ENCODE data around the gene RING1.
A peak's percentile ranks its signal among the peaks of the same experiment; 100 is the strongest.

RING1 gene

GRCh38 chr6:33208091-33208967 lies at the start of gene RING1:
TSS of gene RING1 (plus strand) at chr6:33208500. CDS start at chr6:33208823, 323 bp downstream.
- peak; percentile 81 for DNase-seq

GRCh38 chr6:33160096-33160495 lies 48.2 kb upstream of the RING1 start:
- no peak for DNase-seq

DNA sequence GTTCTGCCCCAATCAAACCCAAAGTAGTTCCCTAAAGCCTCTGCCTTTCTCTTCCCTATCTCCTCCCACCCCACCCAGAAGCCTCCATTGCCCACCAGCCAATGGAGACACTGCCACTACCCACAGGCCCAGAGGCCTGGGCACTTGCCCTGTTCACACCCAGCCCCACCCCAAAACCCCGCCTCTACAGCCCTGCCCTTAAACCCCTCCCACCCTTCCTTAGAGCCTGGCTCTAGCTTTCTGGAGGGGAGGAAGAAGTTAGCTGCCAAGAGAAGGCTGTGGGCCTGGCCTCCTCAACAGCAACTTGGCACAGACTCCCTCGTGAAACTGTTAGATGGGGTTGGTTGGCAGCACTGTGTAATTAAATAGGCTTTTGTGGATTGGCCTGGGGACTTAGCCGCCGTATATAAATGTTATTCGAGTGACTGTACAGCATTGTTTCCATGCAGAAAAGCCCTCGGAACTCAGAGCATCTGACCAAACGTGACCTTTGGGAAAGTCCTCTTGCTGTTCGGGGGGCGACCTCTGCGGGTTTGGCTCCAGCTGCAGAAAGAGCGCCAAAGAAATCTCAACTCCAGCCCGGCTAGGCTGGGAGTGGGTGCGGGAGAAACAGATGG lies 47.5 kb upstream of the RING1 start:
- DNase-seq, result no peak

DNA sequence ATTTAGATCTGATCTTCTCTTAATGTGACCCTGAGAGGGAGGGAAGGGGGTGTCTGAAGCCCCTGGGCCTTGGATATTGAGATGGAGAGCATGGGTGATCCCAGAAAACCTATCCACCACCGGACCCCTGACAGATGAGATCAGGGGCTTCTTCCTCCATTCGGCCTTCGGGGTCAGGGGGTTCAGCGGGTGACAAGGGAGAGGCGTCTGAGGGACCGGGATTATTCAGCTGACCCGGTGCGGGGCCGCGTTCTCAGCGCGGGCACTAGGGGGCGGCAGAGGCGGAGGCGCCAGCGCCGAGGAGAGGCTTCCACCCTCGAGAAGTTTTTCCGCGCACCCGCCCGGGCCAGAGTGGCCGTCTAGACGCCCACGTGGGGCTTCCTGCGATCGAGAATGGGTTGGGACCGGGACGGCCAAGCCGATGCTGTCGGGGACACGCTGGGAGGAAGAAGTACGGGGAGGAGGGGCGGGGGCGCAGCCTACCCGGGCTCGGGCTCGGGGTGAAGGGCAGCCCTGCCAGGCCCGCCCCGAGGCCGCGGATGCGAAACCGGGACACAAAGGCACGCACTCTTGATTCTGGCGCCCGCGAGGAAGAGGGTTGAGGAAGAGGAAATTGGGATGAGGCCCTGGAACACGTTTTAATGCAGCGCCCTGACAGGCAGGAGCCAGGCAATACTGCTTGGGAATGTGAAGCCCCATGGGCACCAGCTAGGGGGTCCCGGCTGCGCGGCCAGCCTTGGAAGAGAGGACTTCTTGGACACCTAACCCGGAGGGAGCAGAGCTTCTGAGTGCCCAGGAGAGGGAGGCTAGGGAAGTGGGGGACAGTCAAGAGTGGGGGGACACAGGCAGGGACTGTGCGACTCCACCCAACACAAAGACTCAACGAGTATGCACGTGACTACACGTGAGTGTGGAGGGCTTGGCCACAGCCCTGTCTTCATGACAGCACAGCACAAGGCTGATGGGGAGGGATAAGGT lies 46.7 kb upstream of the RING1 start:
- DNase-seq, result peak; percentile 54

DNA sequence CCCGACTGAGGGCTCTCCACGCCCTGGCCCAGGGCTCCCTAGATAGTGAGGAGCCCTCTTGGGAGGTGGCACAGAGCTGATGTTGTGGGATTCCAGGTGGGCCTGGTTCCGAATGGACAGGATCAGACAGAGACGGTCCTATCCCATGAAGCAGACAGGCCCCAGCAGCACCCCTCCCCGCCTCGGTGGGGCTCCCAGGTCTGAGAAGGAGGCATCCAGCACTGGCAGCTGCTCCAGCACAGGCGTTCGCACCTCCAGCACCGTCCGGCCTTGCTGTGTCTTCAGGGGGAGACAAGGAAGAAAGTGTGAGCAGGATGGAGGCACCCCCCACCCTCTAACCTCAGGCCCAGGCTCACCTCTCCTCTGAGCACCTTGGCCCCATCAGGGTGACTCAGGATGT lies 44.8 kb upstream of the RING1 start:
- DNase-seq, result no peak

DNA sequence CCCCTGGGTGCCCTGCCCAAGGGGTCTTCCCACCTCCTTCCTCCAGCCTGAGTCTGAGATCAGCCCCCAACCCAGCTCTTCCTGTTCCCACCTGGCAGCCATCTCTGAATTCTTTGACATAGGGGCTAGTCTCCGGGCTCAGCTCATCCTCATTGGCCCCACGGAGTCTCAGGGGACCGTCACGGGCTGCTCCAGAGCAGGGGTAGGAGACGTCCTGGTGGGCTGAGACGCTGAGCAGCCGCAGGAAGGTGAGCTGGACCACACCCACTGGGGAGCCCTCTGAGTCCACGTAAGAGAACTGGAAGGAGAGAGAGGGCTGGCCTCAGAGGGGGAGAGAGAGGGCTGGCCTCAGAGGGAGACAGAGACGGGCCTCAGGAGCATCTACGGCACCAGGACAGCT lies 44.1 kb upstream of the RING1 start:
- no peak for DNase-seq

GRCh38 chr6:33164665-33165373 lies 43.5 kb upstream of the RING1 start:
- no peak for DNase-seq

DNA sequence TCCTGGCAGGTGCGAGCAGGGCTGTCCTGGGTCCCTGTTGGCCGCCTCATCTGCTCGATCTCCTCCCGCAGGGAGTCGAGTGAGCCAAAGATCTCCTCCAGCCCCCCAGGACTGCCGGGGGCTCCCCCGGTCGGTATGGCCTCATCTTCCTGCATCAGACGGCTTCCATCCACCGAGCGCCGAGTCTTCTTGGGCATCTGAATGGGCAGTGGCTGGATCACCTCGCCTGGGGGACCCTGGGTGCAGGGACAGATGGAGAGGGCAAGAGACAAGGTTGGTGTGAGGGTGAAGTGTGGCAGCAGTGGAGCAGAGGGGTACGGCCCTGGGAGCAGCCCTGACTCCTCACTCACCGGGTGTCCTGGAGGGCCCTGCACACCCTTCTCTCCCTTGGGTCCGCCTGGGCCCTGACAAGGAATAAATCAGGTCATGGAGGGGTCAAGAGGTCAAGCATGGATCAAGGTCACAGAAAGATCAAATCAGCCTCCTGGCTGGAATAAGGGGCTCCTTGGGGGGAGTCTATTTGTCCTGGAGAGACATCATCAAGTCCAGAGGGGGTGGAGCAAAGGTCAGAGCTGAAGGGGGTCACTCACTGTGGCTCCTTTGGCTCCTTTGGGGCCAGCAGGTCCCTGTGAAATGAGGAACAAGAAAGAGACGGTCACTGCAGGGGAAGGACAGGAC lies 42.6 kb upstream of the RING1 start:
- DNase-seq, result no peak

GRCh38 chr6:33166363-33166762 lies 41.9 kb upstream of the RING1 start:
- no peak for DNase-seq

DNA sequence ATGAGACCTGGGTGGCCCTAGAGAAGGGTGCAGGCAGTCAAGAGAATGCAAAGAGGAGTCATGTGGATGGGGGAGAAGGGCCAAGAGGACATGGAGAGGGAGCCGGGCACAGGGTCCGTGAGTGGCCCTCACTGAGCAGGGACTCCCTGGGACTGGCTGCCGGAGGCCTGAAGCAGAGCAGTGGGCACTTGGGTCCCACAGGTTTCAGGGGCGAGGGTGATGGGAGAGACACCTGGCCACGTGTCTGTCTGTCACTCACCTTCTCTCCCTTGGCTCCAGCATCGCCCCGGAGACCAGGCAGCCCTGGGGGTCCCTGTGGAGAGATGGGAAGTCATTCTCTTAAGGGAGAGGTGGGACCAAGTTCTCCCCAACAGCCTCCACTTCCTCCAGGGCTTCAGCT lies 41.5 kb upstream of the RING1 start:
- no peak for DNase-seq

- no peak for DNase-seq
Observed at GRCh38 chr6:33167374-33168283, 40.7 kb upstream of the RING1 start.

DNA sequence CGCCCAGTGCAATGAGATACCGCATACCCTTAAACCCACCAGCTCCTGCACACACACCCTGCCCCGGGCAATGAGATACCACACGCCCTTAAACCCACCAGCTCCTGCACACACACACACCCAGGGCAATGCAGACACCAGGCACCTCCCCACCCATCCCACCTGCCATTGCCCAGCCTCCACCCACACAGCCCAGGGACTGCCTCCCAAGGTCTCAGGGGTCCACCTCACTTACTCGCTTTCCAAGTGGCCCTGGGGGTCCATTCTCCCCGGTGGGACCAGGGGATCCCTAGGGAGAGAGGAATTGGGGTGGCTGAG lies 40.1 kb upstream of the RING1 start:
- DNase-seq, result no peak

- DNase-seq, result no peak
Observed at GRCh38 chr6:33168639-33169038, 39.7 kb upstream of the RING1 start.

DNA sequence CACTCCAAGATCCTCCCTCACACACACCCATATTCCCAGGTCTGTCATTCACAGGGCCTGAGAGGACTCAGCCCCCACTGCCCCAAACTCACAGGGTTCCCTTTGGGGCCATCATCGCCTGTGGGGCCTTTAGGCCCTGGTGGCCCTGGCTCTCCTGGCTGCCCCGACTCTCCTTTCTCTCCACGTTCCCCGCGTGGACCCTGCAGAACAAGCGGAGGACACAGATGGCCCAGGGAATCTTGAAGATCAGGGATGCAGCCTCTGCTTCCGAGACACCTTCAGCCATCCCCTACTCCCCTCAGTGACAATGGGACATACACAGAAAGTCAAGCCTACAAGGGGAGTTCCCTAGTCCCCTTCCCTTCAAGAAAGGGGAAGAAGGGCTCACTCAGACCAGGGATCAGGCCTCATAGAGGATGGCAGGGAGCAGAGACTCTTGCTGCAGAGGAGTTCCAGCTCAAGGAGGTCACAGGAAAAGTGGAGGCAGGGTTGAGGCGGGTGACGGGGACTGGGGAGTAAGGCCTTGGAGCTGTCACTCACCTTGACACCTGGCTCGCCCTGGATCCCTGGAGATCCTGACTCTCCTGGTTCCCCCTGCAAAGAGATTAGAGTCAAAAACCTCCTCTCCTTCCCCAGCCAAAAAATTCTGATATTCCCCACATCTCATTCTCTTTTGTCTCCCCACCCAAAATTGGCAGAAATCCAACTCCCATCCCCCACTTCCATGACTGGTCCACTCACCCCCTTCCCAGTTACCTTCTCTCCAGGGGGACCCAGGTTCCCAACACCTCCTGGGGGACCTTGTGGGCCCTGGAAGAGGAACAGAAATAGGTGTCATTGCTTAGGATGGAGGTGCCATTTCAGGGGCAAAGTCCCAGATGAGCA lies 38.8 kb upstream of the RING1 start:
- no peak for DNase-seq

GRCh38 chr6:33170176-33171015 lies 37.9 kb upstream of the RING1 start:
- no peak for DNase-seq

GRCh38 chr6:33171016-33171879 lies 37.1 kb upstream of the RING1 start:
- no peak for DNase-seq

DNA sequence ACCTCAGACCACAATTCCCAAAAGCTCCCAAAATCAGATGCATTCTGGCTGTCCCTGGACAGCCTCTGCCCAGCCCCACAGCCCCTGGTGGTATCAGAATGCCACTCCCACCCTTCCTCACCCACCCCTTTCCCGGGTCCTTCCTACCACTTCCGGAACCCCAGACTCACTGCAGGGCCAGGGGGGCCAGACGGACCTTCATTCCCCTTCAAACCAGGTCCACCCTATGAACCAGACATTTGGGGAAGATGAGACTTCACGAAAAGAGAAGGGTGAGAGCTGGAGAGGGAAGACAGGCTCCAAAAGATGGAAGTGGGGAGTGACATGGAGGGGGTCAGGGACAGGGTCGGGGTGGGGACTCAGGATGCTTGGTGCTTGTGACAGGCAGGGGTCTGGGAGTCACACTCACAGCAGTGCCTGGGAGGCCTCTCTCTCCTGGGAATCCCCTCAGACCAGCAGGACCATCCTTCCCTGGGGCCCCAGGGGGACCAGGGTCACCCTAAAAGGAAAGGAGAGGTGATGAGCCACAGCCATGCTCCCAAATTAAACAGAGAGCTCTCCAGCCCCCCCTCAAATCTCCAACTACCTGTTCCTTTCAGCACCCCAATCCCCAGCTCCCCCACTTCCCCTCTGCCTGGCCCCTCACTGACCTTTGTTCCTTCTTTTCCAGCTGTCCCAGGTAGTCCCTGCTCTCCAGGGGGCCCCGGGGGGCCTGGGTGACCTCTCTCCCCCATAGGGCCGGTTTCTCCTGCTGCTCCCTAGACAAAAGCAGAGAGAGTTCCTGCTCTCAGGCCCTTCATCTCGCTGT lies 36.2 kb upstream of the RING1 start:
- no peak for DNase-seq
